ENCODE data around the gene ZNF763.
"Not testable (repeated sequence)": the region's sequence is repeated elsewhere in the genome, so short reads cannot be mapped to it uniquely, and the experiment has no call there.

DNA sequence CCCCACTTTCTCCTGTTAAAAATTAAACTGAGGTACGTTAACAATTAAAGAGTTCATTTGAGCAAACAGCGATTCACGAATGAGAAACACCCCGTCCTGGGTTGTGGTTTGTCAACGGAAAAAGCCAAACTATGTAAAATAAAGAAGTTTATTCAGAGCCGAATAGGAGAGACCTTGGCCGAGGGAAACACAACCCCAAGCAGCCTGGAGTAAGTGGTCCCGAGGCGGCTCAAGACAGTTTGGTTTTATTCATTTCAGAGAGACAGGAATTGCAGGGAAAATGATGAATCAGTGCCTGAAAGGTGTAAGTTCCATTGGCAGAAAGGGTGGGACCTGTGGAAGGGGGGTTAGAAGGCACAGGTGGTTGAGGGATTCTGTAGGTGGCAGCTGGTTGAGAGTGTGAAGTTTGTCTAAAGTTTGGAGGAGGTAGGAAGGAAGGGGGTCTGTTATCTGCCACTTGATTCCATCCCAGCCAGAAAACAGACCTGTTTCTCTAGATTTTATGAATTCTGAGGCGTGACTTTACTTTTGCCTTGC lies 39.1 kb upstream of the ZNF763 start:
- not testable (repeated sequence) for TF ChIP-seq SUZ12 (IDR thresholded peaks at IDR 0.05; ENCODE audit: extremely low read depth, insufficient read depth, insufficient read length); ZNF274 (IDR thresholded peaks at IDR 0.05; ENCODE audit: low read depth, low read length); YY1 (IDR thresholded peaks at IDR 0.05; ENCODE audit: insufficient read depth, insufficient read length)
